ENCODE results near the gene FAM110A. TPM values are rescaled to one million over a fixed set of nuclear protein-coding genes. Genes with fewer than 3 reads are reported as not detected.

Gene FAM110A
- total and polyA plus RNA-seq, 9 of the 15 experiments (the other 6 are each of a cell fraction or from before 2014, with no cell fraction given), result 0.73 to 15.5 (median 3.6) TPM

DNA sequence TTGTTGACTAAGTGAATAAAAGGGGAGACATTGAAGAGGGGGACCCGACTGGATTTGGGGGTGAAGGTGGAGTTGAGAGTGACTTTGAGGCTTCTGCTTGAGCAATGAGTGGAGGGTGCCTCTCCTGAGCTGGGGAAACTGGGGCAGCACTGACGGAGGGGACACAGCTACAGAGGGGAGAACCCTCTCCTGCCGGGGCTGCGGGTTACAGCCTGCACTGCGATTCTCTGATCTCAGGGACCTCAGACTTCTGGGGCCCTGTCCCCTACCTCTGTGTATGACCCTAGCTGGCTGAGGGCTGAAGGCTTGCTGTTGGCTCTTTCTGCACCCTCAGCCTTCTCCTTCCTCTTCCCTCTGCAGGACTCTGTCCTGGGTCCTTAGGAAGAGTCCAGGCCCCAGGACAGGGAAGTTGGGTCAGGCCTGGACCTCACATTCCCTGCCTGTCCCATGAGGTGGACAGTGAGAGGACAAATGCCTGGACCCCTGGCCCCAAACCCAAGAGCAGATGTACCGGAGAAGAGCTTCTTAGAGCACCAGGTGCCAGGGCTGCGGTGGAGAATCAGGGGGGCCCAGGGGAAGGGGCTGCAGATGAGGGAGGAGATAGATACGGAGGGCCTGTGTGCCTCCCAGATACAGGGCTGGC is 13.7 kb upstream of the FAM110A start (continued):
- TF ChIP-seq MXI1 (IDR thresholded peaks at IDR 0.05; ENCODE audit: low read depth, low read length) (no peak), KLF6 (CRISPR knock-in tag; IDR thresholded peaks at IDR 0.05; ENCODE audit: borderline replicate concordance) (no peak), ETV1 (tag; conservative IDR thresholded peaks at IDR 0.05; ENCODE audit: low read depth) (no peak)

DNA sequence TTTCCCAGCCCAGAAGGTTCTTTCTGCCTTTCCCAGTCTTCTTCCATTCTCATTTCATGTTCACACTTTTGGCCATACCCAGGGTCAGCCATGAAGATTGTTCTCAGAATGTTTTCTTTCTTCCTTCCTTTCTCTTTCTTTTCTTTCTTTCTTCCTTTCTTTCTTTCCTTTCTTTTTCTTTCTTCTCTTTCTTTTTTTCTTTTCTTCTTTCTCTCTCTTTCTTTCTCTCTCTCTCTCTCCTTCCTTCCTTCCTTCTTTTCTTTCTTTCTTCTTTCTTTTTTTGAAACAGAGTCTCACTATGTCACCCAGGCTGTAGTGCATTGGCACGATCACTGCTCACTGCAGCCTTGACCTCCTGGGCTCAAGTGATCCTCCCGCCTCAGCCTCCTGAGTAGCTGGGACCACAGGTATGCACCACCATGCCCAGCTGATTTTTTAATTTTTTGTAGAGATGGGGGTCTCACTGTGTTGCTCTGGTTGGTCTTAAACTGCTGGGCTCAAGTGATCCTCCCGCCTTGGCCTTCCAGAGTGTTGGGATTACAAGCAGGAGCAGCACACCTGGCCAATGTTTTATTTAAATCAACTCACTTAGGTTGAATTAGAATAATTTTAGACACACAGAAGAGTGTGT is 13.1 kb upstream of the FAM110A start:
- 89% methylated on average over 1 of the region's 3 CpGs for WGBS (ENCODE audit: insufficient coverage, low coverage, missing lambda C conversion rate)
- POLR2A ChIA-PET, result no interaction called here
- intact Hi-C loops (cut with micrococcal nuclease), result no loop called here

More for the DNA sequence above, 13.1 kb upstream of the FAM110A start:
- Histone ChIP-seq H2AFZ (ENCODE audit: low read depth, low read length) (no peak overlapping the region), H3K9ac (ENCODE audit: insufficient read depth in 1 of 2, low read depth in 2 of 2, low read length in 2 of 2) (no peak overlapping the region), H3K79me2 (ENCODE audit: control insufficient read depth, insufficient read depth, low read length) (no peaks in the 10 kb centered on the region), H3K9me3 (replicated peaks; ENCODE audit: control insufficient read depth, insufficient read depth, low read depth, low read length) (no peaks in the 10 kb centered on the region), H3K27me3 (ENCODE audit: control insufficient read depth in 2 of 2, insufficient read depth in 2 of 2, low read length in 2 of 2) (no peaks in the 10 kb centered on the region), H3K9me1 (ENCODE audit: control insufficient read depth, insufficient read depth, low read length) (no peaks in the 10 kb centered on the region), H3K4me2 (ENCODE audit: insufficient read depth, low read length) (no peak overlapping the region), H3K36me3 (ENCODE audit: control insufficient read depth, insufficient read depth, low read length) (no peaks in the 10 kb centered on the region), H3K4me3 (no peak overlapping the region), H4K20me1 (replicated peaks; ENCODE audit: control insufficient read depth, insufficient read depth, low read length) (no peaks in the 10 kb centered on the region; the same call in 1 of the 2 replicates), H3K27ac (ENCODE audit: extremely low read depth, low read depth, low read length) (no peak overlapping the region), H3K4me1 (replicated peaks in 1 of 2; ENCODE audit: control insufficient read depth in 2 of 2, insufficient read depth in 2 of 2, low read length in 2 of 2) (peaks cover 22 to 28% of the 10 kb centered on the region in 2 experiments)
- no peak for DNase-seq (ENCODE audit: extremely low read depth in 1 of 4, low spot score in 3 of 4)
- in situ Hi-C loops (cut with MboI), result no loop called here
- TF ChIP-seq, protein P1, sequence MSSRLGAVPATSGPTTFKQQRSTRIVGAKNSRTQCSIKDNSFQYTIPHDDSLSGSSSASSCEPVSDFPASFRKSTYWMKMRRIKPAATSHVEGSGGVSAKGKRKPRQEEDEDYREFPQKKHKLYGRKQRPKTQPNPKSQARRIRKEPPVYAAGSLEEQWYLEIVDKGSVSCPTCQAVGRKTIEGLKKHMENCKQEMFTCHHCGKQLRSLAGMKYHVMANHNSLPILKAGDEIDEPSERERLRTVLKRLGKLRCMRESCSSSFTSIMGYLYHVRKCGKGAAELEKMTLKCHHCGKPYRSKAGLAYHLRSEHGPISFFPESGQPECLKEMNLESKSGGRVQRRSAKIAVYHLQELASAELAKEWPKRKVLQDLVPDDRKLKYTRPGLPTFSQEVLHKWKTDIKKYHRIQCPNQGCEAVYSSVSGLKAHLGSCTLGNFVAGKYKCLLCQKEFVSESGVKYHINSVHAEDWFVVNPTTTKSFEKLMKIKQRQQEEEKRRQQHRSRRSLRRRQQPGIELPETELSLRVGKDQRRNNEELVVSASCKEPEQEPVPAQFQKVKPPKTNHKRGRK (tag; IDR thresholded peaks at IDR 0.05), result peak; percentile 90
- no peak for TF ChIP-seq EZH2 (IDR thresholded peaks at IDR 0.05; ENCODE audit: borderline replicate concordance, low read depth, low read length)
- FAIRE-seq, result no peak
- CTCF ChIA-PET (ENCODE audit: low intra/inter-chr PET ratio), result no interaction called here
- ATAC-seq, result no peak
- no TSS peak for BruUV-seq (replicated peaks)
